HS-5 (cell line): Measurements from ENCODE around the gene UCHL3.
"Not testable (repeated sequence)": the region's sequence is repeated elsewhere in the genome, so short reads cannot be mapped to it uniquely, and the experiment has no call there.

ENCODE experiments used
- DNase-seq: peaks from one replicate; pipeline ENCODE4 v3.0.0-alpha.2; 2012; ENCODE audit warnings: low read depth

Gene UCHL3

DNA sequence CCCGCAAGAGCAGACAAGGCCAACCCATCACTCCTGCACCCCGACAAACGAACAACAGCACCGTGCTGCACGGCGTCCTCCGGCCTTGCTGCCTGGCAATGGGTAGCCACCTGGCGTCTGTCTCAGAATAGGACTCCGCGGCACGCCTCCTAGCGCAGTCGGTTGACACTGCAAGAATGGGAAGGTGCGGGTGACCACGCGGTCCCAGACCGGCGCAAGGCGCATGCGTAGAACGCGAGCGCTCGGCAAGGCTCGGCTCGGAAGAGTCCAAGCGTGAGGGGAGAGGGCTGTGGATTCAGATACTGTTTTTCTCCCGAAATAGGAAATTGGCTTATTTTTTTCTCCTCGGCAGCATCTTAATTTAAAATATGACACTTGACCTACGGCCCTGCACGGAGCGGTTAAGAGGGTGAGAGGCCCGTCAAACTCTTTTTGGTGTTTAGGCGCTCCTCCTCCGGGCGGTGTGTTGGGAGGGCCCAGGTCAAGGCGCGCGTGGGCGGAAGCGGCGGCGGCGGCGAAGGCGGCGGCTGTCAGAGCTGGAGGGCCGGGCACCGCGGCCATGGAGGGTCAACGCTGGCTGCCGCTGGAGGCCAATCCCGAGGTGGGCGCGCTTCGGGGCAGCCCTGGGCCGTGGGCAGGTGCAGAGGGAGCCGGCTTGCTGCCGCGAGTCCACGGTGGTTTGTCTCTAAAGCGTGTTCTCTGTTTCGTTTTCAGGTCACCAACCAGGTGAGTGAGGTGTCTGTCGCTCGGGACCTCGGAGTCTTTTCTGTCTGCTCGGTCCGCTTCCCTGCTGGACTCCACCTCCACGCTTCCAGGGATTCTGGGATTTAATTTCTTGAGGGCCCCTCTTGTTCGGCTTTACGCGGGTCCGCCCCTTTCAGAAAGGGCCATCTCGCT lies at the start of gene UCHL3:
Gene UCHL3, plus strand, starts transcription at position 530 of the 897 bp plus-strand sequence. Its CDS starts 30 bp downstream, at position 560.
- peak; percentile 69 for DNase-seq

DNA sequence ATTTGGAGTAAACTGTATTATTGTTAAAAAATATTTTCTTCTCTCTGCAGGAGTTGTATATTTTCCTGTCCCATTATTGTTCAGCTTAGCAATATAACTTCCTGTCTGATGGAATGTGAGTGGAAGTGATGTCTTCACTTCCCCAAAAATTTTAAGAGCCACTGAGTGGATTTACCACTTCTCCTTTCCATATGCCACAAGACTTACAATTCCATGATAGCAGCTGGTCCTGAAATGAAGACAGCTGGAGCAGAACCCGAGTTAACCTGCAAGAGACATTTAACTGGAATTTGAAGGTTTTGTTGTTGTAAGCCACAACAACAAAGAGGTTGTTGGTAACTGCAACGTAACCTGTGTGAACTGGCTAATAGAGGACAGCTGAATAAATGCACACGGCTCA lies 44.3 kb upstream of the UCHL3 start:
- no peak for DNase-seq

DNA sequence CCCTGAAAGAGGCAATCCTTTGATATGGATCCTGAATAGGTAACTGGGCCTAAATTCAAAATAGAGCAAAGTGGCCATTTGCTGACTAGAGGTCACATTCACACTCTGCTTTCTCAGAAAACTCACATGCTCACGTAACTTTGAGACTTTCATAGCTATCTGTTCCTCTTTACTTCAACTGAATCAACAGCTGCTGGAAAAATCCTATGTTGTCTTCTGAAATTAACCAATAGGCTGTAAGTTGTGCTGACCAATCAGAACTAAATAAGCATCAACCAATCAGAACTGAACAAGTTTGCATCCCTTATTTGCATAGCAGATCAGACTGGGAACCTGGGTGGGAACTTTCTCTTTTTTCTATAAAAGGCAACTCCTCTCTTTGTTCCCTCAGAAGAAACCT lies 43.6 kb upstream of the UCHL3 start:
- no peak for DNase-seq

DNA sequence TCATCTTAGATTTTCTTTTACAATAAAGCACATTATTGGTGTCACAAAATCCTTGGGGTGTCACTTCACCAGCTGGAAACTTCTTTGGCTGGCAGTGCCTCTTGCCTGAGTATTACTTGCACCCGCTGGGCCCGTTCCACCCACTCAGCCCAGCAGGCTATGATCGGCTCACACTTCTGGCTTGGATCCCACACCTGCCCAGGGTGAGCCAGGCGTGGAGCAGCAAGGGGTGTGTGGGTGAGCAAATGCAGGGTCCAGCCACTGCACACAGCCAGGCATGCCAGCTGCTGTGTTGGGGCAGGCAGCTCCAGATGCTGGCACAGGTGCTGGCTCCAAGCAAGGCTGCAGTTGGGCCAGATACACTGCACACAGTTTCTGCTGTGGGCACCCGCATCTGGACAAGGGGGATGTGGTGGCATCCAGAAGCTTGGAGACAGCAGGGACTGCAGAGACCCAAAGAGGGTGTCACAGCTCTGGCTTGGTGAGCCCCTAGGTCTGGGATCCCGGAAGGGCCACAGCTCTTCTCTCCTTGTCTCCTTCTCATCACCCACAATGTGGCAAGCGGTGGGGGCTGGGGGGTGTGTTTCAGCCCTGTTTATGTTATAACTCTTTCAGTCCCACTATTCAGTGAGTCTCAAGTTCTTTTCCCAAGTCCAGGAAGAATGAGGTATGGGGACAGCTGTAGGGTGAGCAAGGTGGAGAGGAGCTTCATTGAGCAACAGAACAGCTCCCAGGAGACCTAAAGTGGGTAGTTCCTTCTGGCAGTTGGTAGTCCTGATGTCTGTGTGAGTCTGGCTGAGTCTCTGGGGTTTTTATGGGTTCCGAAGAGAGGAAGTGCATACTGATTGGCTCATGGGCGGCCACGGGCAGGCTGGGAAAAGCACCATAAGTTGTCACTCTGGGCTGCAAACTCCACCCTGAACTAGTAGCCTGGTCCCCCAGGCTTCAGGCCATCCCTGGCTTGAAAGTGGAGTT lies 42.3 kb upstream of the UCHL3 start:
- no peak for DNase-seq

DNA sequence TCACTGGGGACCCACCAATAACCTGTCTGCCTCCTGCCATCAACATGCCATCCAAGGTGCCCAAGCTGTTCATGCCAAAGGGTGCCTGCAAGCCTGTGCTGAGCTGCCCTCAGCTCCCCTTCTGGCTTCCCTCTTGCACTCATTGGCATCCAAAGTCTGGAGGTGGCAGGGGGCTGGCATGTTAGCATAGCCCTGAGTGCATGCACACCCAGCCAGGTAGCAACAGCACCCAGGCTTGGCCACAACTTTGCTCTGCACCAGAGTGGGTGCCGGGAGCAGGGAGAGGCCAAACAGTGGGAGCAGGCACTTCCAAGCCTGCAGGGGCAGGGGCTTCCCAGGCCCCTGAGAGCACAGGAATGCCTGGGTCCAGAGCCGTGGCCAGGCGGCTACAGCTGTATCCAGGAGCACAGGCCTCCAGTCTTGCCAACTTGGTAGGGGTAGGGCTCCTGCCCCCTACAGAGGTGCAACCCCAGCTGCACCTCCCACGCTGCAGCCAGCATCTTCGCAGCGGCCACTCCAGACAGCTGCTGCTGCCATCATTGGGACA lies 41.5 kb upstream of the UCHL3 start:
- DNase-seq, result no peak

DNA sequence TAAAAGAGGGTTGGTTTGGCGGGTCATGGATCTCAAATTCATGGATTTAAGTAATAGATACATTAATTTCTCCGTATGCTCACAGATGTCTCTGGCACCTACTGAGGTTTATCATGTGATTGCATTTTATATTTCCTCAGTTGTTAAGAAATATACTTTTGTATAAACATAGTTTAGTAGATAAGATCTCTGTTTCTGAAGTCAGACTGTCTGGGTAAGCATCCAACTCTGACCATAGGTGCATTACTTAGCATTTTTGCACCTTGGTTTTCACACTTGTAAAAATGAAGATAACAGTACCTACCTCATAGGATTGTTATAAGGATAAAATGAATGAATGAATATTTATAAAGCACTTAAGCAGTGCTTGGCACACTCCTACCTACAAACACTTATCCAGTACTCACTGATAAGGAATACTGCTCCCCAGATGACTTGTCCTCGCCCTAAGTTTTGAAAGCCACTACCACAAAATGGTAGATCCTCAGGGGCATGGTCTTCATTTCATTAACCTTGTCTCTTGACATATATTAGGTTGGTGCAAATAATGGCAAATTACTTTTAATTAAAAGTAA lies 38.5 kb upstream of the UCHL3 start:
- no peak for DNase-seq

DNA sequence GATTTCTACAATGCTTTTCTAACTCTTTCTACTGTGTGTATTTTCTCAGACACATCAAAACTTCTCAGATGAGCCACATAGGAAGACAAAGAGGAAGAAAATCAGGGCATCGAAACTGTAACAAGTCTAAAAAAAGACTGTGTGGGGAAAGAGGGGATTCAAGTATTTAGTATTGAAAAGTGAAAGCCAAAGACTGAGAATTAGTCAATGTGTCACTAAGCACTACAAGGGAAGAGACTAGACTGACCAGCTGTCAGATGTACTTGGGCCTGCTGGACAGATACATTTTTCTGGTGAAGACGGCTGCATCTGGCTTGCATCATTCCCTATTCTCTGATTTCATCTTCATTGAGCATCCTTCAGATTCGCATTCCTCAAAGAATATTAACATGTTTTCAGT lies 37.3 kb upstream of the UCHL3 start:
- DNase-seq, result no peak

DNA sequence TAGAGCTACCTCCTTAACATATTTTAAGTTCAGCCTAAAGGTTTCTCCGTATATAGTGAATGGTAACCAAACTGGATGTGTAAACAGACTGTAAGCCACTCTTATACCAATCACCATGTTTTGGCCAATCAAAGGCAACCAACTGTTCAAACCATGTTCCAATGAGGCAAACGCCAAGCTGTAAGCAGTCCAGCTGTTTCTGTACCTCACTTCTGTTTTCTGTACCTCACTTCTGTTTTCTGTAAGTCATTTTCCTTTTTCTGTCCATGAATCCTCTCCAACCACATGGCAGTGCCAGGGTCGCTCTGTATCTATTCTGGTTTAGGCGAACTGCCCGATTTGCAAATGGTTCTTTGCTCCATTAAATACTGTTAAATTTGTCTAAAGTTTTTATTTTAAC lies 36.3 kb upstream of the UCHL3 start:
- DNase-seq, result no peak

DNA sequence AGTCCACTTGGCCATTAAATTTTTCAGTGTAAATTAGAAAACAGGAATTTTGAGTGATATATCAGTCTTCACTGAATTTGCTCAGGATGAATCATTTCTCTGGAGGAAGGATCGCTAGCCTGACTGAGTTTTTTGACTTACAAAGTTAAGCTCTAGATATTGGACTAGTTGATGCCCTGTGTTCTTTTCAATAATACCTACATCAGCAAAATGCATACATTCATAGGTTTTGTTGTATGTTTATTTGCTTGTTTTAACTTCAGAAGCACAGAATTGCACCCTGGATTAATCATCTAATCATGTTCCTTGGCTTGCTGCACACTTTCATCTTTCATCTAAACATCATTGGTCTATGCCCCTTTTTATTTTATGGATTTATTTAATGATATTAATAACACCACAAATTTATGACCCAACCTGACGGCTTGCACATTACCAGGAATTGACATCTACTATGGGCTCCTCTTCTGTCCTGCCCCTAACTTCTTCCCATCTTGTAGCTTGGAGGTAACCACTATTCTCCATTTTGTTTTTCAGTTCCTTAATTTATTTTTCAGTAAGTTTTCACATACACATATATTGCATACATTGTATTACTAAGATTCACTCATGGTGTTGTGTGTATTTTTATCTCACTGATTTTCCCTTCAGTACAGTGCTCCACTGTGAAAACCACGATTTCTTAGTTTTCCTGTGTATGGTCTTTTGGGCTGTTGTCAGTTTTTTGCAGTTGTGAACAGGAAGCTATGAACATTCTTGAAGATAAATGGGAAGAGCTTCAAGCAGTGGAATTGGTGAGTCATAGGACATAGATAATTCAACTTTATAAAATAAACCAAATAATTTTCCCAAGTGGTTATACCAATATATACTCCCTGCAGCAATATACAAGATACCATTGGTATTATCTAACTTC lies 35.3 kb upstream of the UCHL3 start:
- no peak for DNase-seq

DNA sequence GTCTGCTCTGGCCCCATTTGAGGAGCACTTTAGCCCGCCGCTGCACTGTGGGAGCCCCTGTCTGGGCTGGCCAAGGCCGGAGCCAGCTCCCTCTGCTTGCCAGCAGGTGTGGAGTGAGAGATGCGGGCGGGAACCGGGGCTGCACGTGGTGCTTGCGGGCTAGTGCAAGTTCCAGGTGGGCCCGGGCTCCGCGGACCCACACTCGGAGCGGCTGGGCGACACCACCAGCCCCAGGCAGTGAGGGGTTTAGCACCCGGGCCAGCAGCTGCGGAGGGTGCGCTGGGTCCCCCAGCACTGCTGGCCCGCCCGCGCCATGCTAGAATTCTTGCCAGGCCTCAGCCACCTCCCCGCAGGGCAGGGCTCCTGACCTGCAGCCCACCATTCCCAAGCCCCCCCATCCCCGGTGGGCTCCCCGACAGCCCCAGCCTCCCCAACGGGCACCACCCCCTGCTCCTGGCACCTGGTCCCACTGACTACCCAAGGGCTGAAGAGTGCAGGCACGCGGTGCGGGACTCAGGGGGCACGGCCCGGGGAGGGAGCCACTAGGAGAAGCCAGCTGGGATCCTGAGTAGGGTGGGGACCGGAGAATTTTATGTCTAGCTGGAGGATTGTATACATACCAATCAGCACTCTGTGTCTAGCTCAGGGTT lies 31.0 kb upstream of the UCHL3 start:
- no peak for DNase-seq

DNA sequence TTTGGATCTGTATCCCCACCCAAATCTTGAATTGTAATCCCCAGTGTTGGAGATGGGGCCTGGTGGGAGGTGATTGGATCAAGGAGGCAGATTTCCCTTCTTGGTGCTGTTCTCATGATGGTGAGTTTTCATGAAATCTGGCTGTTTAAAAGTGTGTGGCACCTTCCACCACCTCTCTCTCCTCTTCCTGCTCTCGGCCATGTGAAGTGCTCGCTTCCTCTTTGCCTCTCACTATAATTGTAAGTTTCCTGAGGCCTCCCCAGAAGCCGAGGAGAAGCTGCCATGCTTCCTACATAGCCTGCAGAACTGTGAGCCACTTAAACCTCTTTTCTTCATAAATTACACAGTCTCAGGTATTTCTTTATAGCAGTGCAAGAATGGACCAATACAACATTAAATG lies 27.6 kb upstream of the UCHL3 start:
- no peak for DNase-seq

DNA sequence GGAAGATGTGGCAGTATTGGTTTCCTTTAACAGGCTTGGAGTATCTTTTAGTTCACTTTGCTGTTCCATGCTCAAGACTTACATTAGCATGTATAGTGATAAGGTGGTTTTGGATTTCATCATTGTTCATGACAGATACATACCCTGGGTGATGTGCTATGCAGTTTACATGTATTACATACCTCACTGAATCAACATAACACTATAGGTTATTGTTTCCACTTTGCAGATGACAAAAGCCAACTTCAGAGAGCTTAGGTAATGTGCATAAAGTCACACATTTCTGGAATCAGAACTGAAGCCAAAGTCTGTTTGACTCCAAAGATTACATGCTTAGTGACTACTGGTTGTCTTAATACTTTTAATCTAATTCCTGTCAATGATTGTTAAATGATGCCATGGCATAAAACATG lies 19.0 kb upstream of the UCHL3 start:
- DNase-seq, result no peak

DNA sequence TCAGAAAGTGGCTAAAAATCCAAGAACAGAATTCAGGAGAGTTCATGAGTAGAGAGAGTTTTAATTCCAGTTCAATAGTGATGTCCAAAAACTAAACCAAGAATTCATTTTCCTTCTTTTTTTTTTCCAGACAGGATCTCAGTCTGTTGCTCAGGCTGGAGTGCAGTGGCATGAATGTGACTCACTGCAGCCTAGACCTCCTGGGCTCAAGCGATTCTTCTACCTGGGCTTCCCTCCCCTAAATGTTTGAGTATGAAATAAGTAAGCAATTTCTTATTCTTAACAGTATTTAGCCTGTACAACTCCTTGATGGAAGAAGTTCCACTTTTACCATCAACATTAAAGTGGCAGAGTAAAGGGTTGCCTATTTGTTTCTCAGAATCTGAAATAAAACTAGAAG lies 15.7 kb upstream of the UCHL3 start:
- no peak for DNase-seq

DNA sequence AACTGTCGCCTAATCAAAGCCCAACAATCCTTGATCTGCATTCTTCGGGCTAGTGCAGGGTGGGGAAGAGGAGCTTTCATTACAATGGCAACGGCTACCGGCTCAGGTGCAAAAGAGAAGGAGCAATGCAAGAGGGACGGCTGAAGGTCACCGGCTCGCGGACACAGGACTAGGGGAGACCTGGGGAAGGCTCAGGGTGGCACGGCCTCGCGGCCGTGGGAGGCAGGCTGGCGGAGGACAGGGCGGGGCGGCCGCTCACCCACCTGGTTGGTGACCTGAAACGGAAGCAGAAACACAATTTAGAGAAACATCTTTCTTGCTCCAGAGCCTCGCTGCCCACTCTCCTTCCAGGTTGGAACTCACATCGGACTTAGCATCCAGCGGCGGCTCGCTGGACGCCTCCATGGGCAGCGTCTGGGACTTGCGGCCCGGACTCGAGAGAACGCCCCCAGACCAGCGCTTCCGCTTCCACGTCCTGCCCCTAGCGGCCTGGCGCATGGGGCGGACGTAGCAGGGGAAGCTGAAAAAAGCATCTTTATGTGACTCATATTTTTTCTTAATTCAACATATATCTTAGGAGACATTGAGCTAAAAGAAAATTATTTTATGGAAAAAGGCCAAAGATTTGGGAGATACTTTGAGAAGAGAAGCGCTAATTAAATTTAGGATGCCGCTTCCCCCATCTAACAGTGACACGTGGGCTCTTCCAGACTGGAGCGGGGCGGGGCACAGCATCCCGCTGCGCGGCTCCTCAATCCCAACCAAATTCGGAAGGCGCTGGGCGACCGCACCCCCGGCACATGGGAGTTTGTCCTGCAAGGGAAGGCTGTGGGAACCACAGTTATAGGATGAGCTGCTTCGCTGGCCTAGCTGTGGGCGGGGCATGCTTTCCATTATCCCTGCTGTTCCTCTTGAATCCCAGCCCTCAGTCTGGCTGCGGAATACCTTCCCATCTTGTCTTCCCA lies 11.9 kb upstream of the UCHL3 start, which contains the start of gene COMMD6:
Gene COMMD6, minus strand, starts transcription at position 441 of the 965 bp plus-strand sequence. Its CDS starts 36 bp downstream, at position 405.
- DNase-seq, result peak; percentile 67

DNA sequence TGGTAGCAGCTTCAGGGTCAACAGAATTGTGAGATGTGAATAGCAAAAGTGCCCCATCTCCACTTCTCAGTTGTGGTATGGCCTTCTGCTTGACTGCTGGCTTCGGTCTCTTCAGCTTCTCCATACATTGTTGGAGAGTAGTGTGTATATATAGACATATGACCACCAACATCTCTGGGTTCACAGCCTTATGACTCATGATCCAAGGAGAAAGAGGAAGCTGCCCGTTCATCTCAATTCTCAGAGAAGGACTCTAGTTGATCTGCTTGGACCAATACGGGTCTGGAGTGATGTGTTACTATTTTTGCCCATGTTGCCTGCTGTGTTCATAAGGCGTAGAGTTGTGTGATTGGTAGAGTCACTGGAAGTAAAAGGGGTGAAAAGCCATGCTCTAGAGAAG lies 8.3 kb upstream of the UCHL3 start:
- no peak for DNase-seq

DNA sequence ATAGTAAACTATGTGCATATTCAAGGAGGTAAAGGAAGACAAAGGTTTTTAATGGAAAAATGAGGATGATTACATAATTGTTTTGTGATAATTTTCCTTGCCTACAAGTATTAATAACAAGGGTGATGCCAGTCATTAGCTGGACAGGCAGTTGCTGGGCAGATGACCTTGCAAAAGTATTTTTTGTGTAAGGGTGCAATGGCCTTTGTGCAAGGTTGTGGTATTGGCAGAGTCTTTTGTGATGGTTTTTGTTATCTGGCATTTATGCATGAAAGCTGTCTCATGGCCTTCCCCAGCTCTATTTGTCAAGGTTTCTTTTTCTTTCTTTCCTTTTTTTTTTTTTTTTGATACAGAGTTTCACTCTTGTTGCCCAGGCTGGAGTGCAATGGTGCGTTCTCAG lies 7.6 kb upstream of the UCHL3 start:
- DNase-seq, result no peak

DNA sequence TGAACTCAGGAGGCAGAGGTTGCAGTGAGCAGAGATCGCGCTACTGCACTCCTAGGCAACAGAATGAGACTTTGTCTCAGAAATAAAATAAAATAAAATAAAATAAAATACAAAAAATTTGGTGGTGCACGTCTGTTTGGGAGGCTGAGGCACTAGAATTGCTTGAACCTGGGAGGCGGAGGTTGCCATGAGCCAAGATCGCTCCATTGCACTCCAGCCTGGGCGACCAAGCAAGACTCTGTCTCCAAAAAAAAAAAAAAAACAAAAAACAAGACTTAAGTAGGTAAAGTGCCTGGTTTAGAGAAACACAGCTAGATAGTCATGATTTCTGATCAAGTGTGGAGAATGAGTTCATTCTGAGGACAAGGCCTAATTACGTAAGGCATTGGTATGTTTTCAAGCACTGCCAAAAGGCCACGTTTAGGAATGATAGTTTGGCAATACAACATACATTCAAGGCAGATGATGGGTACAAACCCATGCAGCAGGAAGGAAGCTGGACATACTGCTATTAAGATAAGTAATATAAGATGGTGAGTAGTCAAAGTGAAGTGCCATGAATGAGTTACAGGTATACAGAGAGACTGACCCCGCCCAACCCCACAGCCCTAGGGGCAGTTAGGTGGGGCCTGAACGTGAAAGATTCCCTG lies 4.8 kb upstream of the UCHL3 start:
- peak; percentile 63 for DNase-seq

DNA sequence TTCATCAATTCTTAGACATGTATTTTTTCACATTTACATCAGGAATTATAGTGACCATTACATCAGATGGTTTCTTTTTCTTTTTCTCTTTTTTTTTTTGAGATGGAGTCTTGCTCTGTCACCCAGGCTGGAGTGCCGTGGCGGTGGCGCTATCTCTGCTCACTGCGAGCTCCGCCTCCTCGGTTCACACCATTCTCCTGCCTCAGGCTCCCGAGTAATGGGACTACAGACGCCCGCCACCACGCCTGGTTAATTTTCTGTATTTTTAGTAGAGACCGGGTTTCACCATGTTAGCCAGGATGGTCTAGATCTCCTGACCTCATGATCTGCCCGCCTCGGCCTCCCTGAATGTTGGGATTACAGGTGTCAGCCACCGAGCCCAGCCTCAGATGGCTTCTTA lies 4.2 kb upstream of the UCHL3 start:
- not testable (repeated sequence) for DNase-seq

DNA sequence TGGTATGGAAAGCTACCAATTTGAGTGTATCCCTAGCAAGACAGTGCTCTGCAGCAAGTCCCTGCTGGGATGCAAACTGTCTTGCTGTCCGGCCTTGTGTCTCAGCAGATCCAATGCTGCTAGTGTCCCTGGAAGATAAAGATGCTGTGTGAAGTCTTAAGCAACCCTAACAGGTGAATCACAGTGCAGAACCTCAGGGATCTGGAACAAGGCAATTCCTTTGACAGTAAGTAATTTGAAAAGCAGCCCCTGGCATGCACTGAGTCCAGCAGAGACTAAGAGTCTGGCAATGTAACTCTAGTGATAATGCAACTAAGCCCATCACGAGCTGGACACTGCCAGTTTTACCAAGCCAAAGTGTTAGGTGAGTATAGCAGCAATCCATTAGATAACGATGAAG lies 1.7 kb upstream of the UCHL3 start:
- DNase-seq, result no peak
